HG02973 (cell line): ENCODE measurements around the gene ADD2.

Source experiments
- ATAC-seq: cut with Tn5 transposase; IDR thresholded peaks from one replicate; pipeline ENCODE4 v1.9.1; 2021; ENCODE audit warnings: moderate library complexity; ENCODE audit not compliant: unreplicated experiment

Gene ADD2

DNA sequence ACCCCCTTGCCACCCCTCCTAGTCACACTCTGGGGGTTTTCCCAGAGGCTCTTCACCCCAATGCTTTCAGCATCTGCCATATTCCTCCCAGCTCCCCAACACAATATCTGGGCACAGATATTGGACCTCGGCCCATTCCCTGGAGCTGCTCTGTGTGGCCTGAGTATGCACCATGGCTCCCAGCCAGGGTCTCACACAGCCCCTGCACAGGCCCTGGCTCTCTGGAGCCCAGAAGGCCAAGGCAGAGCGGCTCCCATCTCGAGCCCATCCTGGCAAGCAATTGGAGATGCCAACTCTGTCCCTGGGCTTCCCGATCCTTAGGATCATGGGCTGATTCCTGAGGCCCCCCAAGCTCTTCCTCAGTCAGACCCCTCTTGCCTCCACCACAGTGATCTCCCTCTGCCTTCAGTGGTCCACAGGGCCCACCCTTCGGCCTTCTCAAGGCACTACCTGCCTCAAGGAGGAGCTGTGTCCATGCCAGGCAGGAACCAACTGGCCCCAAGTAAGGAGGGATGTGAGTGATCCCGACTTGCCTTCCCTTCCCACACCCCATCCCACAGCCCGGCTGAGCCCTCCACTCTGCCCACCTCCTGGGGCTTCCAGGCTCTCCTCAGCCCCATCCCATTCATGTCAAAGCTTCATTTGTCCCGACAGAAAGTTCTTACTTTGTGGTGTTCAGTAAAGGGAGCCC is 62.7 kb downstream of the ADD2 start:
- ATAC-seq = no peak

DNA sequence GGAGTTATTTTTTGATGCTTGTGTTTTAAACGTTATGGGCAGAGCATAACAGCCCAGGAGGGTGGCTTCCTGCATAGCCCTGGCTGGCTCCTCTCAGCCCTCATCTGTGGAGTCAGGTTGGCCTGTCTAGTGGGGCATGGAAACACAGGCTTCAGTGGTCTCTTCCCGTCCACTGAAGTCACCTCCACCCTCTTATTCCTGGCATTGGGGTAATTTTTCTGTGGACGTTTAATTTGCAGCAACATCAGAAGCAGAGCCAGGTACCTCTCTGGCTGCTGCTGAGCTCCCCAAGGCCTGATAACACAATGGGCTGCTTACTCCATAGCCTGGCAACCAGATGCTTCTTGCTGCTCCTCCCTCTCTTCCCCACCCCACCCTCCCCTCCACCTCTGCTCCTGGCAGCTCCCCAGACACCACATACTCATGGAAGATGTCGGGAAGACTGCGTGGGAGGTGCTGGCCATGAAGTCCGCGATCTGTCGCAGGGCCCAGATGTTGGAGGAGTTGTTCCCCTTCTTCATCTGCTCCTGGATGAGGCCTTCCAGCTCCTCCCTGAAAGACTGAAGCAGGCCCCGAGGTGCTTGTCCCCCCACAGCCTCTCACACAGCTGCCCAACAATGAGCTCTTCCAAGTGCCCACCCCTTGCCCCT is 64.0 kb downstream of the ADD2 start:
- no peak for ATAC-seq

DNA sequence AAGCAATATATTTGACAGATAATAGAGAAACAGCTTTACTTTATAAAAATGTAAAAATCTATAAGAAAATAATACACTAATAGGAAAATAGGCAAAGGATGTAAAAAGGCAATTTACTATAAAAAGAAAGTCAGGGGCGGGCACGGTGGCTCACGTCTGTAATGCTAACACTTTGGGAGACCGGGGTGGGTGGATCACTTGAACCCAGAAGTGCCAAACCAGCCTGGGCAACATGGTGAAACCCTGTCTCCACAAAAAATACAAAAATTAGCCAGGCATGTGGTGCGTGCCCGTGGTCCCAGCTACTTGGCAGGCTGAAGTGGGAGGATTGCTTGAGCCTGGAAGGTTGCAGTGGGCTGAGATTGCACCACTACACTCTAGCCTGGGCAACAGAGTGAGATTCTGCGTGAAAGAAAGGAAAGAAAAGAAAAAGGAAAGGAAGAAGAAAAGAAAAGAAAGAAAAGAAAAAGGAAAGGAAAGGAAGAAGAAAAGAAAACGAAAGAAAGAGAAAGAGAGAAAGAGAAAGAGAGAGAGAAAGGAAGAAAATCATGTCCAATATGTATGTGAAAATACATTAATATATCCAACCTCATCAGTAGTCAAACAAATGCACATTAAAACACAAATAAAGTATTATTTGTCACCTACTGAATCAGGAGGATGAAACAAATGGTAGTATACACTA is 65.1 kb downstream of the ADD2 start:
- no peak for ATAC-seq

DNA sequence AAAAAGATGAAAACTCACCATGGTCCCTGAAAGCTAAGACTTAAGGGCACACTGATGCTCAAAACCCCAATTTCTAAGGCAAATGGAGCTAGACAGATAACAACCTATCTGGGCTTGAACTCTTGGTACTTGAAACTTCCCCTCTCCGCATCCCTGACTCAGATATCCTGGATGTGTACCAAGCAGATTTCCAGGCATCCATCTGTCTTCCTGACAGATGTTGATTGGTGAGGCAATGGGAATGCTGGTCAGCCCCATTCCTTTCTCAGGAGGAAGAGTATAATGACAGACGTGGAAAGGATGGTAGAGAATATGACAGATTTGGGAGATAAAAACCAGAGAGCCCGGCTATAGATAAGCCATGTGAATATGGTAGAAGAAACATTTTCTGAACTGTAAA is 69.2 kb downstream of the ADD2 start:
- no peak for ATAC-seq

DNA sequence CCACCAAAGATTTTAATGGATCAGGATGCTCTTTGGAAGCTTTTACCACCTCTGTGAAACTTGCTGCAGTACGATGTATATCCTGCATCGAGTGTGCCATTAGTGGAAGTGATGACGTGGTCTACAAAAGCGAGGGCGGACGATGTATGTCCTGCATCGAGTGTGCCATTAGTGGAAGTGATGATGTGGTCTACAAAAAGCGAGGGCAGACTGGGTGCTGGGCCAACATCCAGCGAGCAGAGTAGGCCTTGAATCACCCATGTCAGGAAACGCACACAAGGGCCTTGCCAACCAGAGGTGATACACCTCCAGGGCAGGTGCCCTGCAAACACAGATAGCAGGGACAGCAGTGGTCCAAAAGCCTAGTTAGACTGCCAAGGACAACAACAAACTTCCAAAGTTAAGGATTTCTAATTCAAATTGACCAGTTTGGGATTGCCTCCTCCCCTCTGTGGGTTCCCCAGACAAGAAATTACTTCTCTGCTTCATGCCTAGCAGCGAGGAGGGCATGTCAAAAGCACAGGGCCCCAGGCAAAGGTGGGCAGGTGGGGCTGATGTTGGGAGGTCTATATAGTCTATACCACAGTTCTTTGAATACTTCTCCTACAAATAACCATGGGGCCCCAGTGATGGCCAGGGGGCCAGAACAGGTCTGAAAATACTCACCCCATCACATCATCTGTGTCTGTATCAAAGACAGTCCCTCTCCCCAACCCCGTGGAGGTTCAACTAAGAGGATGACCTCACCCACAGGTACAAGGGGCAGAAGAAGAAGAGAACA is 70.2 kb downstream of the ADD2 start:
- ATAC-seq = no peak

DNA sequence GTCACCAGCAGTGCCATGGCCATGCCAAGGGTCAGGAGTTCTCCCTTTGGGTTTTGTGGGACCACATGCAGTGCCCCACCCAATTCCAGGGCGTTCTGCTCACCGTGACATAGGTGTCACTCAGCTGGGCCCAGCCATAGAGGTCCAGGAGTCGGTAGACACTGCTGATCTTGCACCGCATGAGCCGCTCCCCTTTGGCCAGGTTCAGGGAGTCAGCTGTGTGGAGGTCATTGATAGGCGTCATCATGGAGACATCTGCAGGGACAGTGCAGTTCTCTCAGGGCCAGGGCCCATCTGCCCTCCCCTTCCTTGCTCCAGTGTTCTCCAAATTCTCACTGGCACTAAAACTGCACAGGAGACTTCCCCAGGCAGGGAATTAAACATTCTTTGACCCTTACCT is 71.9 kb downstream of the ADD2 start:
- no peak for ATAC-seq

DNA sequence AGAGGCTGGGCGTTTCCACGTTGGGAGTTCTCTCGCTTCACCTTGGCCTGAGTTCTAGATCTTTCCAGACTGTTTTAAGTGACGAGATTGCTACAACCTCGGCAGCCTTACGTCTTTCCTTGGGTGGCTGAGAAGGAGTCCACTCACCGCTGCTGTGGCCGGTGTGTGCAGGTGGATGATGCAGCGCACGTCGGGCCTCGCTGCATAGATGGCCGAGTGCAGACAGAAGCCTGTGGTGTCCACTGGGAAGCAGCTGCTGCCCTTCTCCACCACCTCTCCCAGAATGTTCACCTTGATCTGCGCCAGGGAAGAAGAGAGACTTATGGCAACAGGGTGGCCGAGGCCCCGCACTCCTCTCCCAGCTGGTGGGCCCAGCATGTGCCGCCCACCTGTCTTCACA is 75.7 kb downstream of the ADD2 start:
- no peak for ATAC-seq

DNA sequence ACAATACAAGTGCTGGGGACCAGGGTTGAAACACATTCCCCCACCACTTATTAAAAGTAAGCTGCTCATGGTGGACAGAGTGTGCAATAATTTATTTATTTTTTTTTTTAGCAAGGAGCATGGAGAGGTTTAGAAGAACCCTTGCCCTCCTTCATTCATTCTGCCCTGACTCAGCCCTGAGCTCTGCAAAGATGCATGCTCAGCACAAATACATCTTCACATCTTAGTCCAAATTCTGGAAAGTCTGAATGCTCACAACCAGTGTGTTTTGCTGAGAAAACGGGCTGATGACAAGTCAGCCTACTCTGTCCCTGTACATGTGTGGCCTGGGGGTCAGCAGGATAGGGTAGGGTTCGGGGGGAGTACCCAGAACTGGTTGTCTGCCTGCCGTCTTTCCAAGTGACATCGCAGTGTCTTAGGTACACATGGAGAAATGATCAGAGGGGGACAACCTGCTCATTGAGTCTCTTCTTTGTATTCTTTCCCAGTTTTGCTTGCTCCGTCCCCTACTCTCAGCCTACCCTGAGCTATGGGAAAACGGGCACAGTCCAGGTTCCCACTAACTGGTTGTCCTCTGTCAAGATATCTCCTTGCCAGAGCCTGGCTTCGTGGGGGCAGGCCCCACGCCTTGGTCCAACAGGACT is 76.4 kb downstream of the ADD2 start:
- ATAC-seq = no peak

DNA sequence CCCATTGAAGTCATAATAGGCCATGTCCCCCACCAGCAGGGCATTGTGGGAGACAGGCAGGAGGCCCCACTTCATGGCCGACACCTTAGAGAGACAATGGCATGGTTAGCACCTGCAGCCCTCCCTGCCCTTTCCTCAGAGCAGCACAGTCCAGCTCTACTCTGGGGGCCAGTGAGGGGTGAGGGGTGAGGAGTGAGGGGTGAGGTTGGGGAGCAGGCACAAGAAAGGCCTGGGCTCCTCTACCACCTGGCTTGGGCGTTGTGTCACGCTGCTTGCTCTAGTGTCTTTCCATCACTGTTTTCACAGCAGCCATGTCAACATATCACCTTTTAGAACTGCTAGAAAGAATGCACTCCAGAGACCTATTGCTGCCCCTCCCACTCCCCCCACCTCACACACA is 77.2 kb downstream of the ADD2 start:
- ATAC-seq = no peak

DNA sequence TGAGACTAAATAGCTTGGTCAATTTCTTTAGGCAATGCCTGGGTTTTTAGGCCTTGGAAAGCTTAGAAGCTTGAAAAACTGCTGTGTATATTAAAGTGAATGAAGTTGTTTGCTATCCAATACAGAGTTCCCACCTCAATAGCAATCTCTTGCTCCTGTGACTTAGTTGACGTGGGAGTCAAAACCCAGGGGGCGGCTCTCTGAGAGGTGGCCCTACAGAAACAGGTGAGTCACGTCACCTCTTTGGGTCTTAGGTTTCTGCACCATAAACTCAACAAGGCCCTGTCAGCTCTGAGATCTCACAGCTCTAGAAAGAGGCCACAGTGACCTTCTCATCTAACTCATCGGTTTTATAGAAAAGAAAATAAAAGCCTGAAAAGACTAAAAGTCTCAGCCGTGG is 79.6 kb downstream of the ADD2 start:
- ATAC-seq = no peak

DNA sequence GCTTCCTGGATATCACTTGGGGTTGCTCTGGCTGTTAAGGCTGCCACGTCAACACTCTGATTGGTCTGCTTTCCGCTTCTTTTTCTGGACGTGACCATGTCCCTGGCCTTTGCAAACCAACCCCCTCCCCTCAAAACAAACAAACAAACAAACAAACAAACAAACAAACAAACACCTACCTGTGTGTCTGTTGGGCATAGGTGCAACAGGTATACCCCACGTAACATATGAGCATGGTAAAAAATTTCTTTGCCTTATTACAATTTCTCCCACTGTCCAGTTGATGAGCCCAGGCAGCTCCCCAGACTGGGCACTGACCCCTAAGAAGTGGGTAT is 80.6 kb downstream of the ADD2 start:
- ATAC-seq = no peak

DNA sequence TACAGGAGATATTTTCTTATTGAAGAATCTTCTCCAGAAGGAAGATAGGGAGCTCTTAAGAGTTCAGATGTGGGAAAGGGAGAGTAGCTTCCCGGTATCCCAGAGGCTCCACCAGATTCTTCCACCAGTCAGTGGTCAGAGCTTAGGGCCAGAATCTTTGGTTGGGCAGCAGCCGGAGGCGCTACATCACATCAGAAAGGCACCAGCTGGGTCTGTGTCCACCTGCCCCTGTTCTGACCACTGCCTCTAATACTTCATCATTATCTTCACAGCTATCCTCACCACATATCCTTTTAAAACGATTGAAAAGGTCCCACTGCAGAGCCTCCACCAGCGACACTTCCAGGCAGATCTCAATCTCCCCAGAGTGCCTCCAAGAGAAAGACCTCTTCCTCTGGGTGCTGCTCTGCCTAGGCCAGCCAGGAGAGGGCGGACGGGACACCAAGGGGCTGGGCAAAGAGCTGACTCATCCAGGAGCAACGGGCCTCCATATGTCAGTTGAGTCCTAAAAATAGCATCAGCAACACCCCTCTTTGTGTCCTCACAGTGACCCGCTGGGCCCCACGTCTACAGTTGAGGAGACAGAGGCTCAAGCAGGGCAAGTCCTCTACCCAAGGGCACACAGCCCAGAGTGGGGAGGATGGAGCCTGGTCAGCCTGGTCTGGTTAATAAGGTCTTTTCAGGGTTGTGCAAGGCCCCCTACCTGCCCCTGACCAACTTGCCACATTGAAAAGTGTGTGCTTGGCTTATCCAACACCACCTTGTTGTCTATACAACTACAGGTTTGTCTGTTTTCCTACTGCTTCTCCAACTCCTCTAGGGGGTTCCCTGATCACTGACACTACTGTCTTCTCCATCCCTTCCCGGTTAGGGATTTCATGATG is 81.2 kb downstream of the ADD2 start:
- no peak for ATAC-seq

DNA sequence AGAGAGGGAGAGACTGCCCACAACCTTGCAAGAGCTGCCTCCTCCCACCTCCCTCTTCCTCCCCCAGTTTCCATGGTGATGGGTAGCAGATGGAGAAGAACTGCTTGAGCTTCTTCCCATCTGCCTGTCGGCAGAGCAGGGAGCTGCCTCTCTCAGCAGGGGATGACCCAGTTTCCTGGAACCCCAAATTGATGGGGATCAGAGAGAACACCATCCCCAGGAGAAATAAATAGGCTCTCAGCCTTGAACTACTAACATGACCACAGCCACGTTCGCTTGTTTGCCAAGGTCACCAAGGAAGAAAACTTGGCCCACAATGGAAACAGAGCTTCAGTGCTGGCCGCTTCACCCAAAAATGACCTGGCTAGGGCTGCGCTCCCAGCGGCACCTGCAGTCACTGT is 82.2 kb downstream of the ADD2 start:
- no peak for ATAC-seq

DNA sequence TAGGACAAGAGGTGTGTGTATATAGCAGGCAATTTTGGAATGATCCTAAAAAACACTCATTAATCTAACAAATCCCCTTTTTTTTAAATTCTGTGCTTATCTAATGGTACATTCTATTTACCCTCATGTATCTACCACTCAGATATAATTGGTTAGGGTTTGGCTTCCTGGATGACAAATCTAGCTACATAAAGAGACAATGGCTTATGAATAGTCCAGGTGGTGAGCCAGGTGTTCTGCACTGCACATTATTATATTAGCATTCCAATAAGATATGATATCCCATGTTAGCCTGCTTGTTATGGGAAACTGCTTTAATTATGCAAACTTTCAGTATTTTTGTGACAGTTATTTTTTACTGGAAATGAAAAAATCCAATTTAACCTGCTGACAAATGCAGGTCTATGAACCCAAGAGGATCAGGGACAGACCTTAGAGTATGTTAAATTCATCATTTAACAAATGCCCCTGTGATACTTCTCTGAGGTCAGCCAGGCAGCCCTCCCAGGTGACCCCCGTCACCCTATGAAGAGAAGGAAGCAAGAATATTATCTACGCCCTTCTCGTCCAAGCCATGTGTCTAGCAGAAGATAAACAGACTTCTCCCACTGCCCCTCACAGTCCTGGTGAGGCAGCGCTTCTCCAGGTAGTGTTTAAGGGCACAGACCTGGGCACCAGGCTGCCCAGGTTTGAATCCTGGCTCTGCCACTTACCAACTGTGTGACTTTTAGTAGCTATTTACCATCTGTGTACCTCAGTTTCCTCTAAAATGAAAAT is 83.0 kb downstream of the ADD2 start:
- ATAC-seq = no peak

DNA sequence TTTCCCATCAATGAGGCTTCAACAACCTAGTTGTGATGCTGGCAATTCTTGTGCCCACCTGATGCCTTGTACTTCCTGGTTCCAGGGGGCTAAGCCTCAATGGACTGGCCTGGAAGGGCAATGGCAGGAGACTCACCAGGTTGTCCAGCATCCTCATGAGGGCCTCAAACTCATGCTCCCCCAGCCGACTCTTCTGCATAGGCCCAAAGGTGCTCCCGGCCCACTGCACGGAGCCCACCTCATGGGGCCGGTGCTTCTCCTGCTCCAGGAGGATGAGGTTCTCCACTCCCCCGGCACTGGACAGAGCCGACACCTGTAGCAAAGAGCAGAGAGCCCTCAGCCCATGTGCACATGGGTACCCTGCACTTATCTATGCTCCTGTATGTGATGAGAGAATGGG is 84.5 kb downstream of the ADD2 start:
- no peak for ATAC-seq

DNA sequence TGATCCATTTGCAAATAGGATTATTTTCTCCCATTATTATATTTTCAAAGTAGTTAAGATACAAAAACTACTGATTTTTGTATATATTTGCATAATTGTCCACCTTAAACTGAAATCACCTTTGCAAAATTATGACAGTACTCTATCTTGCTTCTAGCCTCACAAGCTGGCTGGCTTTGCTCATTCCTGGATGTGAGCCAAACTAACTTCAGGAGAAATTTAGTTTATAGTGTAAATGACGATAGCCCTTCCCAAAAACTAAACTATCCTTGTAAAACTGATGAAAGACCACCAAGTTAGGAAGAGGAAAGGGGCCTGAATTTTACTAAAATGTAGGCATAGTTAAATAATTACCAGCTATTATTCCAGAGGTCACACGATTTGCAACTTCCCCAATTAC is 87.3 kb downstream of the ADD2 start:
- ATAC-seq = no peak

DNA sequence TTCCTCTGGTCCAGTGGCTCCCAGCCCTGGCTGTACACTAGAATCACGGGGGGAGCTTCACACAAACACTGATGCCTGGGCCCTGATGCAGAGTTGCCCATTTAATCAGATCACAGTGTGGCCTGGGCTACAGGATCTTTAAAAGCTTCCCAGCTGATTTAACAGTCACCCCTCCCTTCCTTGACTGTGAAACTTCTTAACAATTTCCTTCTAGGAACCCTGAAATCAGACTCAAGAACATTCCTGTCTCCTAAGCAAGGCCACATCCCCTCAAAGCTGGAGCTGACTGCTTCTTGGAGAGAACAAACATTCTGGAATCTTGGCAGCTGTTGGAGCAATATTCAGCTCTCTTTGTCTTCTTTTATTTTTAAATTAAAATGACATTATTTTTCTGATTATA is 88.7 kb downstream of the ADD2 start:
- no peak for ATAC-seq

DNA sequence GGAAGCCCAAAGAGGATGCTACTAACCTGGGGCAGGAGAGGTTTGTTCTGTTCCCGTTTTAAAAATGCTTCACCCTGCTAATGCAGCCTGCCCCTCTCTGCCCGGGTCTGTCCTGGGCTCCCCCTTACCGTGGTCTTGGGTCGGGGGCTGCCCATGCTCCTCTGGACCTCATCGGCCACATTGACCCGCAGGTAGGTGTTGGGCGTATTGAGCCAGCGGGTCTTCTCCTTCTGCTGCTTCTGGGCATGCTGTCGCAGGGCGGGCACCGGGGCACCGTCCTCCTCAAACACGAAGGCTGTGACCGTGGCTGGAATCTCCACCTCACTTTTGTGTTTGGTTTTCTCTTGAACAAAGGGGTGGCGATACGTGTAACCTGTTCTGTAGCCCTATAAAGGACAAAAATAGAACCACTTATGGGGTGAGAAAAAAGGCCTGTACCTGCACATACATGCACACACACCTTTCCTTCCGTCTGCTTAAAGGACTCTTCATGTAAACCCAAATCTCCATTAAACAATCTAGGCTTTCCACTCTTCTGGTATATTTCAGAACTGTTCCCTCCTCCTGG is 89.3 kb downstream of the ADD2 start:
- no peak for ATAC-seq

DNA sequence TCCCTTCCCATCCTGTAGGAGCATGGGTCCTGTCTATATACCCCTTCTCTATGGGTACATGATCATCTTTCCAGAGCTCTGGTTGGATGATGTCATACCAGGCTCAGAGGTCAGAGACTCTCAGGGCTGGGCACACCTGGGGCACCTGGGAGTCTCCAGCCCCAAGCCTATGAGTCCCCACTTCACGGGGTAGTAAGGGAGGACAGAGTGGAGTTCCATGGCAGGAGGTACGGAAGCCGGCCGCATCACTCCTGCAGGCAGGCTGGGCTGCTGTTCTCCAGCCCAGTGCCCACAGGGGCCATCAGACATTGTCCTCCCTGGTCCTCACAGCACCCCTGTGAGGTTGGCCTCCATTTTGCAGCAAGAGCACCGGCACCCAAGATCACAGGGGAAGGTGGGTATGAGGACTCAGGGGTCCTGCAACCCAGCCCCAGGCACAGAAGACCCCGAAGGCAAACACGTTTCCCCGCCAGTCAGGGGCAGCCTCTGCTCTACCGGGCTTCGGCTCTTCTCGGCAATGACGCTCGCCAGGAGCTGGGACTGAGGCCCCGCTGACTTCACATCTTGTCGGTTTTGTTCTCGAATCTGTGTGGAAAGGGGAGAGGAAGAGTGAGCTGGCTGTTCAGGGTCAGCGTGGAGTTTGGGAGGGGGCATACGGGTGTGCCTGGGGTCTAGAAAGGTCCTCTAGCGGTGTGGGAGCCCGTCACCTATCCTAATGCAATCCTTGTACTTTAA is 91.5 kb downstream of the ADD2 start:
- ATAC-seq = no peak
